GM12874 (cell line): ENCODE measurements around the gene LY86.

ENCODE experiments used
- CTCF ChIP-seq: IDR thresholded peaks from 2 replicates; pipeline ENCODE4 v1.5.1; 2011; ENCODE audit warnings: low read depth, mild to moderate bottlenecking, control low read depth, low read length, moderate library complexity; ENCODE audit not compliant: insufficient read depth

The LY86 gene

GRCh38 chr6:6659600-6660327 lies 71.2 kb downstream of the LY86 start:
- no peak for TF ChIP-seq CTCF

- TF ChIP-seq CTCF: no peak
These were observed 72.0 kb downstream of the LY86 start for GRCh38 chr6:6660339-6661045.

- no peak for TF ChIP-seq CTCF
These were observed 72.7 kb downstream of the LY86 start for GRCh38 chr6:6661191-6661590.

GRCh38 chr6:6661684-6662083 lies 73.2 kb downstream of the LY86 start:
- no peak for TF ChIP-seq CTCF

GRCh38 chr6:6663421-6664135 lies 75.1 kb downstream of the LY86 start:
- no peak for TF ChIP-seq CTCF

- TF ChIP-seq CTCF: no peak
These were observed 77.2 kb downstream of the LY86 start for GRCh38 chr6:6665555-6666243.

- TF ChIP-seq CTCF: 0 out of 2 replicates have a peak, but pooled peaks have one; percentile 1
These were observed 86.4 kb downstream of the LY86 start for GRCh38 chr6:6674872-6675271.
